Upper lobe of right lung (tissue), 1 donor: ENCODE results near the gene PLXNA4. TPM values are rescaled to one million over a fixed set of nuclear protein-coding genes. Genes with fewer than 3 reads are reported as not detected.

ENCODE experiments used
- ATAC-seq: fragments of 200-7000 bp; cut with Tn5 transposase; one replicate; pipeline ENCODE4 v1.9.1; 2020; ENCODE audit warnings: mild to moderate bottlenecking, moderate library complexity
- DNase-seq: peaks from one replicate; pipeline ENCODE4 v3.0.0-alpha.2; 2020
- H3K27ac ChIP-seq: fragments of 200-600 bp; one replicate; pipeline ENCODE4 v1.8.0; 2022
- H3K27me3 ChIP-seq: fragments of 200-600 bp; one replicate; pipeline ENCODE4 v1.8.0; 2022; ENCODE audit warnings: mild to moderate bottlenecking
- H3K36me3 ChIP-seq: fragments of 200-600 bp; one replicate; pipeline ENCODE4 v1.8.0; 2022
- H3K4me1 ChIP-seq: fragments of 200-600 bp; one replicate; pipeline ENCODE4 v1.8.0; 2022
- H3K4me3 ChIP-seq: fragments of 200-600 bp; one replicate; pipeline ENCODE4 v1.8.0; 2022; ENCODE audit warnings: mild to moderate bottlenecking
- H3K9me3 ChIP-seq: fragments of 200-600 bp; one replicate; pipeline ENCODE4 v1.8.0; 2022
- CTCF ChIP-seq: fragments of 200-600 bp; IDR thresholded peaks from one replicate; pipeline ENCODE4 v1.8.0; 2022; ENCODE audit warnings: antibody characterized with exemption
- intact Hi-C: fragments of 100-400 bp; cut with DNase I; formaldehyde crosslinking; loops from one replicate; pipeline ENCODE4 v1.11.0; 2022
- total RNA-seq: library from RNA; stranded (reverse); fragmentation: NEBNext Ultra II Directional; extraction: Animal tissue kit (Norgen Biotek cat#: 25700); gene quantifications from one replicate; pipeline ENCODE4 v1.2.1, GENCODE V29; 2021
- donor health status: DM: no; HTN: yes; CAD: no; lungs with severe emphysema.

Gene PLXNA4
- total RNA-seq, 1 donor from 2014 or later = 7.2 TPM

- no peak for TF ChIP-seq CTCF
- H3K4me3 ChIP-seq = no peak overlapping the region
- ATAC-seq = no peak
- intact Hi-C loops = no loop called here
- no peaks in the 10 kb centered on the region for H3K4me1 ChIP-seq
- H3K27ac ChIP-seq = no peak overlapping the region
- H3K36me3 ChIP-seq = no peaks in the 10 kb centered on the region
- H3K9me3 ChIP-seq = no peaks in the 10 kb centered on the region
- DNase-seq = no peak
- no peaks in the 10 kb centered on the region for H3K27me3 ChIP-seq
Observed at GRCh38 chr7:132410861-132411541, 165.3 kb downstream of the PLXNA4 start.

GRCh38 chr7:132410385-132410784, 165.9 kb downstream of the PLXNA4 start:
- Histone ChIP-seq H3K4me1 (no peaks in the 10 kb centered on the region), H3K36me3 (no peaks in the 10 kb centered on the region), H3K9me3 (no peaks in the 10 kb centered on the region), H3K4me3 (no peak overlapping the region), H3K27me3 (no peaks in the 10 kb centered on the region), H3K27ac (no peak overlapping the region)
- intact Hi-C loops = no loop called here
- ATAC-seq (peak; percentile 59), DNase-seq (no peak)
- TF ChIP-seq CTCF = no peak

DNA sequence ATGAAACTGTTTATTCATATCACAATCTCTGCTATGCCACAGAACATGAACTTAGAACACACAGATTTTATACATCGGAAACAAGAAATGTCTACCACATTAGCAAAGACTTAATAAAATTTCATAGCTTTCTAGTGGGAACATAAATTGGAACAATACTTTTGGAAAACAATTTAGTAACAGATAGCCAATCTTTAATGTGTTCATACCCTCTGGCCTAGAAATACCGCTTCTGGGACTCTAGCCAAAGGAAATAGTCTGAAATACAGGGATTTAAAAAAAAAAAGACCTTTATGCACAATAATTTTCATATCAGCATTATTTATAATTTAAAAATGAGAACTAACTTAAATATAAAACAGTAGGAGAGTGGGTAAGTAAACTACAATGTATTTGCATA, 168.5 kb downstream of the PLXNA4 start:
- intact Hi-C loops = no loop called here
- H3K4me1 ChIP-seq = peaks cover 9% of the 10 kb centered on the region
- no peak for ATAC-seq
- no peak overlapping the region for H3K27ac ChIP-seq
- no peaks in the 10 kb centered on the region for H3K27me3 ChIP-seq
- H3K36me3 ChIP-seq = no peaks in the 10 kb centered on the region
- DNase-seq = no peak
- no peak overlapping the region for H3K4me3 ChIP-seq
- H3K9me3 ChIP-seq = no peaks in the 10 kb centered on the region
- TF ChIP-seq CTCF = no peak

- intact Hi-C loops = no loop called here
- H3K36me3 ChIP-seq = no peaks in the 10 kb centered on the region
- H3K27me3 ChIP-seq = no peaks in the 10 kb centered on the region
- H3K4me3 ChIP-seq = no peak overlapping the region
- no peaks in the 10 kb centered on the region for H3K9me3 ChIP-seq
- DNase-seq = no peak
- TF ChIP-seq CTCF = no peak
- peaks cover 9% of the 10 kb centered on the region for H3K4me1 ChIP-seq
- H3K27ac ChIP-seq = no peak overlapping the region
- ATAC-seq = no peak
Observed at GRCh38 chr7:132406039-132406438, 170.2 kb downstream of the PLXNA4 start.

DNA sequence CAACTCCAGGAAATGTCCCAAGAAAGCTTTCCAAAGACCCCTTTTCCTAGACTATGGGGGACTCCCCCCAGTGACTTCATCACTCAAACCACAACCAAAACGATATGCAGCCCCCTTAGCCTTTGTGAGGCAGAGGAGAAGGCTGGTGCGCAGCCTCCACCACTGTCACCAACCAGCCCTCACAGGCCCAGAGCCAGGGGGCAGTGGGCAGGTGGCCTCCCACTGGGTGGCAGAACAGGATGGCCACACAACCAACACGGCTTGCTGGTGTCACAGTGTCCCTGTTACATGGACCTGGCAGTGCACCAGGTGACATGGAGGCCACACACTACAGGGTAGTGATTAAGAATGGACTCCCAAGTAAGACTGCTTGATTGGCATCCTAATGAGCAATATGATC, 172.0 kb downstream of the PLXNA4 start:
- DNase-seq (no peak), ATAC-seq (no peak)
- TF ChIP-seq CTCF = no peak
- Histone ChIP-seq H3K9me3 (no peaks in the 10 kb centered on the region), H3K4me1 (peaks cover 9% of the 10 kb centered on the region), H3K36me3 (no peaks in the 10 kb centered on the region), H3K27ac (no peak overlapping the region), H3K4me3 (no peak overlapping the region), H3K27me3 (no peaks in the 10 kb centered on the region)
- intact Hi-C loops = no loop called here
